HG03442 (cell line): ENCODE results near the gene VLDLR.
A peak's percentile ranks its signal among the peaks of the same experiment; 100 is the strongest.

ENCODE experiments used
- ATAC-seq: cut with Tn5 transposase; IDR thresholded peaks from one replicate; pipeline ENCODE4 v1.9.1; 2021; ENCODE audit warnings: mild to moderate bottlenecking, moderate library complexity; ENCODE audit not compliant: unreplicated experiment

Gene VLDLR

DNA sequence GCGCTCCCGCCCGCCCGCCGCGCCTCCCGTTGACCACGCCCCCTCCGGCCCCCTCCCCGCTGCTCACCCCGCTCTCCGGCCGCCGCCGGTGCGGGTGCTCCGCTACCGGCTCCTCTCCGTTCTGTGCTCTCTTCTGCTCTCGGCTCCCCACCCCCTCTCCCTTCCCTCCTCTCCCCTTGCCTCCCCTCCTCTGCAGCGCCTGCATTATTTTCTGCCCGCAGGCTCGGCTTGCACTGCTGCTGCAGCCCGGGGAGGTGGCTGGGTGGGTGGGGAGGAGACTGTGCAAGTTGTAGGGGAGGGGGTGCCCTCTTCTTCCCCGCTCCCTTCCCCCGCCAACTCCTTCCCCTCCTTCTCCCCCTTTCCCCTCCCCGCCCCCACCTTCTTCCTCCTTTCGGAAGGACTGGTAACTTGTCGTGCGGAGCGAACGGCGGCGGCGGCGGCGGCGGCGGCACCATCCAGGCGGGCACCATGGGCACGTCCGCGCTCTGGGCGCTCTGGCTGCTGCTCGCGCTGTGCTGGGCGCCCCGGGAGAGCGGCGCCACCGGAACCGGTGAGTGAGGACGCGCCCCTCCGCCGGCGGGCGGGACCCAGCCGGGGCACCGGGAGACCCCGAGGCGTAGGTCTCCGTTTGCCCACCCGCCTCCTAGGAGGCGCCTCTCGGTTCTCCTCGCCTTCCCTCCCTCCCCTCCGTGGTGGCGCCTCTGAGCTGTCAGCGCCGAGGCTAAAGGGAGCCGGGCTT is at the start of gene VLDLR:
Gene VLDLR (plus strand): TSS at position 66 of the 739 bp plus-strand sequence. CDS start 403 bp downstream, at position 469.
- ATAC-seq = peak; percentile 31

DNA sequence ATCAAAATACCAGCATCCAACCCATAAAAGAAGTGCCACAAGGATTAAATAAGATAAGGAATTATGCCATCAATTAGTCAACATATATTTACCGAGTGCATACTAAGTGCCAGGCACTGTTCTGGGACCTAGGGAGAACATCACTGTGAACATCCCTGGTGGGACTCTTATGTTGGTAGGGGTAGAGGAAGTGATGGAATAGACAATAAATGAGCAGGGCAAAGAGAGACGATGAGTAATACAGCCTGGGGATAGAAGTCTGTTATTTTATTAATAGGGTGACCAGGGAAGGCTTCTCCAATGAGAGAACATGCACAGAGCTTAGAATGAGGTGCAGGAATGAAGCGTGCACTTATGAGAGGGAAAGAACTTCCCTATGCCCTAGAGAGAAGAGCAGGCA is 47.4 kb upstream of the VLDLR start:
- ATAC-seq = no peak

DNA sequence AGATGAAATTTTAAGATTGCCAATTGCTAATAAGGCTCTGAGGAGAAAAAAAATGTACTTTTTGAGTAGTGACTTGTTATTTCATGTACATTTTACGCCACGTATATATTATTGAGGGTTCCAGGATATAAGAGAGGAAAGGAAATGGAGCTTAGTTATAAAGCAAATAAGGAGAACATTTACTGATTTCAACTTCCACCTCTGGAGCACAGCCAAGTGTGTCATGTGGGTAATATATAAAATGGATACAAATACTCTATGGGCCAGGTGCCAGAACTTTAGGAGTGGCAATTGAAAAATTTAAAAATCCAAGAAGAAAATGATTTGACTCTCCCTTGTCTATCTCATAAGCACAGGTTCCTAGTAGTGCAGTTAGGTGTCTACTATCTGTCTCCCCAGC is 45.0 kb upstream of the VLDLR start:
- no peak for ATAC-seq

DNA sequence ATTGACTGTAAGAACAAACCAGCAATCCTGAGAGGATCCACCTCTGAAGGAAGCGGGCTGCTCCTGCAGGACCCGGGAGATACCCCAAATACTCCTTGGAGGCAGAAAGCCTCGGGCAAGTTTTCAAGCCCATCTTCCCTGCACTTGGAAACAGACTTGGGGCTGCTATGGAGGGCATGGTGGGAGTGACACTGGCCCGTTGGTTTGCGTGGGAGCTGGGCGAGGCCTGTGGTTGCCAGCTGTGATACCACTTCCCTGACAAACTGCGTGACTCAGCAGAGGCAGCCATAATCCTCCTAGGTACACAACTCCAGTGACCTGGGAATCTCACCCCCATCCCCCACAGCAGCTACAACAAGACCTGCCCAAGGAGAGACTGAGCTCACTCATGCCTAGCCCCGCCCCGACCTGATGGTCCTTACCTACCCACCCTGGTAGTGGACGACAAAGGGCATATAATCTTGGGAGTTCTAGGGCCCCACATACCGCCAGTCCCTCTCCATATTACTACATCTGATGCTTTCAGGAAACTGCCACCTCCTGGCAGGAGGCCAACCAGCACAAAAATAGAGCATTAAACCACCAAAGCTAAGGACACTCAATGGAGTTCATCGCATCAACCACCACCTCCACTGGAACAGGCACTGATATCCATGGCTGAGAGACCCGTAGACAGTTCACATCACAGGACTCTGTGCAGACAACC is 38.1 kb upstream of the VLDLR start:
- no peak for ATAC-seq

DNA sequence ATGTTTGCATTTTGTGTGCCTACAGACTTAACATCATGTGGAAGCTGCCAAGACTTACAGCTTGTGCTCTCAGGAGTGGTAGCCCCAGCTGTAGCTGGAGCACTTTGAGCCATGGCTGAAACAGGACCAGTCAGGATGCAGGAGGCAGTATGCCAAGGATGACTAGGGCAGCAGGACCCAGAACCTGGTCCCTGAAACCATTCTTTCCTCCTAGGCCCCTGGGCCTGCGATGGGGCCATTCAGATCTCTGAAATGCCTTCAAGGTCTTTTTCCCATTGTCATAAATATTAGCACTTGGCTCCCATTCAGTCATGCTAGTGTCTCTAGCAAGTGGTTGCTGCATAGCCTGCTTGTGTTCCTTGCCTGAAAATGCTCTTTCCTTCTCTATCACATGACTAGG is 29.6 kb upstream of the VLDLR start:
- ATAC-seq = no peak

DNA sequence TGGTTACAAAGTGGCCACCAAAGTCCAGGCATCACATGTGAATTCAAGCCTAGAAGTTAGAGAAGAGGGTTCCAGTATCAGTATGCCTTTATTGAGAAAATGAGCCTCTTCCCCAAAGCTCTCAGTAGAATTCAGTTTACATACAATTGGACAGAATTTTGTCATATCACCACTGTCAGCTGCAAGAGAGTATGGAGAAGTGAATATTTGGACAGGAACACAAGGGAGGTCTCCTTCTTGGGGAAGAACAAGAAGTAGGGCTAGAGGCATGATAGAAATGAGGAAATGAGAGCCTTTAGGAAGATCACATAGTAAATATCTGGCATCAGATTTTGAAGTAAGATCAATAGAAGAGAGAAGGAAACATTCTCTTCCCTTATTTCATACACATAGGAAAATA is 27.8 kb upstream of the VLDLR start:
- no peak for ATAC-seq

DNA sequence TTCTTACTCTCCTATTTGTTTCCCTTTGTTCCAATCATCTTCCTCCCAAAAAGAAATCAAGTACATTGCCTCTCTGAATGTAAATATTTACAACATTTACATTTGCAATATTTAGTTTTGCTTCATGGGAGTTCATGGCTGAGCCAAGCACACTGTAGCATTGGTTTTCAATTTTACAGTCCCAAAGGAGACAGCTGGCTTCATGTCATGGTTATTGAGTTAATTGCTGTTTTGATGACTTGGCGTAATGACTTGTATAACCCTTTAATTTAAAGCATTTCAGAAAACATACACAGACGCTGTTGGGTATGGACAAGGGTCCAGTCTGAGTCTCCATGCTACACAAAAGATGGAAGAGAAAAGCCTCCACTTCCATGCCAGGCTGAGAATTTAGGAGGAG is 25.6 kb upstream of the VLDLR start:
- ATAC-seq = no peak

DNA sequence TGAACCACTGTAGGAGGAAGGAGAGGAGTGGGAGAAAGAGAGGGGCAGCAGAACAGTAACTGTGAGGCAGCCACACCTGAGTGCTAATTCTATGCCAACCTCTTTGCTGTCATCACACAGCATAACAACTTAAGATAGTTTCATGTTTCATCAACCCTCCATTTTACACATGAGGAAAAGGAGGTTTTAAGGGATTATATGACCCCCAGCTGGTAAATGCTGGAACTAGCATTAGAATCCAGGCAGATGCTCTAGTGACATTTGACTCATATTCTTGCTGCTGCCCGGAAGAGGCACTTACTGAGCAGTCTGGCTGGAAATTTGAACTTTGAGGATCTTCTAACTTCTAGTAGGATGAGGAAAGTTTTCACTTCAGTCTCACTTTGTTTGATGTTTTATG is 24.1 kb upstream of the VLDLR start:
- ATAC-seq = no peak

DNA sequence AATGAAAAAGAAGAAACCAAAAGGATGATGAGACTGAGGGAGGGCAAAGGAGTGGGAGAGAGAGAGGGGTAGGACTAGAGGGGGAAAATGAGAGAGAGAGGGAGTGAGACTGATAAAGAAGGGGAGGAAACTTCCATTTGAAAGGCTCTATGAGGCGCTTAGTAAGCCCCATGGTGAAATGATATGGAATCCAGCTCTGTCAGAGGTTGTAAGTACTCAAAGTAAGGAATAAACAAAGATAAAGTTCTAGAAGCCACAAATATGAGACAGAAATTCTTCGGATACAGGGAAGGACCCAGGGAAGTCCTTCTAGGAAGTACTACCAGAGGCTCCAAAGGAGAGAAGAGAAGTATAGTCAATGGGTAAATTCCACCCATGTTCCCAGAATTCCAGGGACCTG is 21.7 kb upstream of the VLDLR start:
- no peak for ATAC-seq

DNA sequence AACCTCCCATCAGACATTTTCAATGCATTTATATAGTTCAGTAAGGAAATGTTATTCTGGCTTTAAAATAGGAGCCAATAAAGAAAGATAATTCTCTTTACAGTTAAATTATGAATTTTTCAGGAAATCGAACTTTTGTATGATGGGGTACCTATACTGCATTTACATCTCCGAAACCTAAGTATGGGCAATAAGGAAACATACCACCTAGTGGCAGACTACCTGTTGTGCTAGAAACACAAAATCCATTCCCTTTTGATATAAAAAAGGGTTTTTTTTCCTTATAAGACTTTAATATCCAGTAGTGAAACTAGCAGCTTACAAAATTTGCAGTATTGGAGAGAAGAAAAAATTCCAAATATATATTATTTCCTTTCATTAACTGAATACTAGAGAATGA is 21.3 kb upstream of the VLDLR start:
- ATAC-seq = no peak

DNA sequence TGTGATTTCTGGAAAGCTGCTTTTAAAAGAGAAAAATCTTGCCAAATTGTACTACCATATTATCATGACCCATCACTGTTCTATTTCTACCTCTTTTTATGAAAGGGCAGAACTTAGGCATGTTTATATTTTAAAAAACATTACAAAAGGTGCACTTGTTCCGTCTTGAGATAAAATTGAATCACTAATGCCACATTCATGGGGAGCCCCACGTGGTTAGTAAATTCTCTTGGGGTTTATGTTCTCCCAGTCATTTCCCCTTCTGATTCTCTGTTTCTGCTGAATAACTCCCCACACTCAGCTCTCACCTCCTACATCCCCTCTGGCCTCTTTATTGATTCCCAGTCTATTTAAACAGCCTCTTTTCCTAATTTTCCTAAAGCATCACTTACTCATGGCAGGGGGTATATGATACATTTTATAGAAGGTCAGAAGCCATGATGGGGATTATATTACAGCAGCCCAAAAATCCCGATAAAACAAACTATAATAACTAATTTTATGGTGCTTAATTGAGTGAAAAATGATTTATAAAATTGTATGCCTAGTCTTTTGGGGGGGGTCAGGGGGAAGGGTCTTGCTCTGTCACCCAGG is 19.7 kb upstream of the VLDLR start:
- ATAC-seq = no peak

DNA sequence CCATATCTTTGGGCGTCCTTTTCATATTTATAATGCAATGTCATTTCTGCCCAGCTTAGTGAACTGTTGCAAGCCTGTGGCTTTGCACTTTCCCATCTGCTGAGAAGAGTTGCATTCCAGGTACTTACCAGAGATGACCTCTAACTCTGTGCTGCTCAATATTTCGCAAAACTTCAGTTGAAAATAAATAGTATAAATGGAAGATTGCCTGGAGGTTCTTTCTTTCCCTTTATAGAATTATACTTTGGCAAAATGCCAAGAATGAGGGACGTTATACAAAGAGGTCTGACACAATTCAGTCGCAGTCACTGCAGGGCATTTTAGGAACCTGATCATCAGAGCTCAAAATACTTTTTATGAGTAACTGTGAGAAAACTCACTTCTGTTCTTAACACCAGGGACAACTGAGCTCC is 18.9 kb upstream of the VLDLR start:
- peak; percentile 72 for ATAC-seq

DNA sequence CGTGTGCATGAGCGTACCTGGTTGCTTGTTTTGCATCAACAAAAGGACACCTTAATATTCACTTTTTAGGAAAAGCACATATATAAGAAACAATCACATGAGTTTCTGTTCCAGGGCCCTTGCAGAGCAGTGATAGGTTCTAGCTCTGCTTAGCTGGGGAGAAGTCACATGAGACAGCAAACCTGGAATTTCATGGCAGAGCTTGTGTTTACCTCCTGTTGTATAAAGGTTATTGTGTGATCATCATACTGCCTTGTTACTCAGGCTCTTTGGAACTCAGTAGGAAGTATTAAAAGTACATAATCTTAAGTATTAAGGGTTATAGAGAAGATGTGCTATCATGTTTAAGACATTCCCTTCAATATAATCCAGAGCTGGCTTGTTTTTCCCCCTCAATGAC is 18.0 kb upstream of the VLDLR start:
- ATAC-seq = no peak

DNA sequence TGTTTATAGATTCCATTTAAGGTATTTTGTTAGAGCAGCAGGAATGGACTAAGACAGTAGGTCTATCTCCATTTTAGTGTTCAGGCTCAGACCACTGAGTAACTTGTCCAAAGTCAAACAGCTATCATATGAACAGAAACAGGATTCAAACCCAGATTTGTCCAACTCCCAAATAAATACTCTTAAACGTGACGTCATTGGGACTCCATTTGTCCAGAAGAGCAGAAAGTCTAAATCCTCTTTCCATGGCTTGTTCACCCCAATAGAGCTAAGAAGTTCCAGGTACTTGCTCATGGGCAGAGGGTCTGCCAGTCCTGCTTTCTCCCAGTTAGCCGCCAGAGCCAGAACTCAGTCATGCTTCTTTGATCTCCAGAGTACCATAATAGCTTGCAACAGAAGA is 16.3 kb upstream of the VLDLR start:
- ATAC-seq = no peak

DNA sequence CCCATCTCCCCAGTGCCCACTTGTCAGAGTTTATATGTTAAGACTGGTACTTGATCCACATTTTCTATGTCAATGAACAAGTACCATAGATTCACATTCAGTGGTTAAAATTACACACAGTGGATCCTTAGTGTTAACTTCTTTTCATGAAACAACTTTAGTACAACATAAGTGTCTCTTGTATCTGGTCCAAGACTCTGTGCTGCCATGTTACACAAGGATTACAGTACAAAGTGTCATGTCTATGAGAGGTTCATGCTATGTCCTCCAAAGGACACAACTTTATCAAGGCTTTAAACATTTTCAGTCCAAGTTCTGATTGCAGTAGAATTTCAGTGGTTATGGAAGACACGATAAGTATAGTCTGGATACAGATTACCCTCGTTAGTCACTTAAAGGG is 13.3 kb upstream of the VLDLR start:
- no peak for ATAC-seq

DNA sequence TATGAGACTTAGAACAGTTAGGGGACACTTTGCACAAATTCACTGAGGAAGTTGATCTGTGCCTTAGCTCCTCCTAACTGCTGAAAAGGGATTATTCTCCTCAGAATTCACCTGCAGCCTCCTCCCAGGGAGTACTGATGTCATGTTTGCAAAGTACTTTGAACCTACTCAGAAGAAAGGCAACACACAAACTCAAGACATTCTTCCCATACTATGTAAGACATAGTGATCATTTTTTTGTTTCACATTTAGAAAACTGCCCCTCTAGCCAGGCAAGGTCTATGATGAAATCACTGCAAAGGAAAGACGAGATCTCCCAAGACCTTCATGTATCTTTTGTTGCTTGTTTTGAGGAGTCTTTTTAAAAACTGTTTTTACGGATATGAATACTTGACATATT is 10.6 kb upstream of the VLDLR start:
- no peak for ATAC-seq

DNA sequence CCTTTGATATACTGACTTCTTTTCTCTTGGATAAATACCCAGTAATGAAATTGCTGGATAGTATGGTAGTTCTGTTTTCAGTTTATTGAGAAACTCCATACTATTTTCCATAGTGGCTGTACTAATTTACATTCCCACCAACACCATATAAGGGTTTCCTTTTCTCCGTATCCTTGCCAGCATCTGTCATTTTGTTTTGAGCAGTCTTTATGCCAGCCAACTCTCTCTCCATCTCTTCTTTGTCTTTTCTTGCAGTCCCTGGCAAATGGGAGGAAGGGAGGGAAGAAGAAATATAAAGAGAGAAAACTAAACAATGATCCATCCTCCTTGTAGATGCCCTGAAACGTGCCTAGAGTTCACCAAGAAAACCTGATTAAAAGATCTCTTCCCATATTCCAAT is 9.6 kb upstream of the VLDLR start:
- no peak for ATAC-seq

DNA sequence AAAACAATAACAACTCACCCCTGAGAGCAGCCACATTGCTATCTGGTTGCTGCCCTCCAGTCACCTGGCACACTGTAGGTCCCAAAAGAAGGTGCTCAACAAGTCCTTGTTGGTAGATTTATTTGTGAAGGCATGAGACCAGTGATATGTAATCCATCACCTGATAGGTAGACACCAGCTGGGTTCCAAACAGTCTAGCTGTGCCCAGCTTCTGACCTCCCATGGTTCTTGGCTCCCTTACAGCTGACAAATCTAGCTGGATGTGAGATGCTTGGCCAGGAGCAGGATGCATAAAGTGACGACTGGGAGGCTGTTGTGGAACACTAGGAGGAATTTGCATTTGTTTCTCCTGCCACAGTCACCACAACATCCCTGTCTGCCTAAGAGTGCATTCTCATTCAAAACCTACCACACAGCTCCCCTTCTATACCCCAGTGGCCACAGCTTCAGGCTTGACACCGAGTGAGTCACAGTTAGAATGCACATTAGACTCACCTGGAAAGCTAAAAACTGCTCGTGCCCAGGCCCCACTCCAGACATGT is 7.8 kb upstream of the VLDLR start:
- no peak for ATAC-seq

DNA sequence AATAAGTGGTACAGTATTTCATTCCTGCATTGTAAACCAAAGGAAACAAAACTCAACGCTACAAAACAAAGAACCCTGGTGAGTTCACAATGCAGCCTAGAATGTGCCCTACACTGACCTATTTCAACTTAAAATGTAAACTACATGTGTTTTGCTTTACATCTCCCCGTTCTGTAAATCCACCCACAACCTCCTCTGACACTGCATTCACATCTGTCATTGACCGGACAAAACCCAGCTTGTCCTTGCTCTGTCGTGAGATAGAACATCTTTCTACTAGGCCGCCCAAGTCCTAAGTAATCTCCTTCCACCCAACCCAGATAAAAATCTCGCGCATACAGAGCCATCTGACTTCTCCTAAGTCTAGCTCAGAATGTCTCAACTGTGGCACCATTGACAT is 6.1 kb upstream of the VLDLR start:
- no peak for ATAC-seq

DNA sequence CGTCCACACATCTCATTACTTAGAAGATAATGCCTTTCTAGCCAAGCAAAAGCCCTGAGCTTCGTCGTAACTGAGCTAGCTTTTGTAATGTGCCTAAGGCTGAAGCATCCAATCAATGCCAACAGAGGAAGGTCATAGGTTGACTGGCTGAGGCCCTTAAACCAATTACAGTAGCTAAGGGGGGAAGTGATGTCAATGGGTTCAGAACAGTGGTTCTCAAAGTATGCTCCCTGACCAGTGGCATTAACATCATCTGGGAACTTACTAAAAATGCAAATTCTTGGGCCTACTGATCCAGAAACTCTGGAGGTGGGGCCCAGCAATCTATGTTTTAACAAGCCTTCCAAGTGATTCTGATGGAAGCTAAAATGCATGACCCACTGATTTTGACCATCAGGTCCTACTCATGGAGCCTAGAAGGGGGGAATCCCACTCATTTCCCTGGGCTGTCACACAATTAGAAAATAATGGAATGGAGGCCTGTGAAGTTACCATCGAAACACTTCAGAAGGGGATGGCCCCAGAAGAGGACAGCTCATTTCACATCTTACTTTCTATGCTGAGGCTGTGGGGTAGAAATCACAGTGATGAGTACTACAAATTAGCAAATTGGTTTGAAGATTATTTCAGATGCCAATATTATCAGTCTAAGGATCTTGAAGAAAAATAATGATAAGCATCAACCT is 4.8 kb upstream of the VLDLR start:
- ATAC-seq = peak; percentile 48

DNA sequence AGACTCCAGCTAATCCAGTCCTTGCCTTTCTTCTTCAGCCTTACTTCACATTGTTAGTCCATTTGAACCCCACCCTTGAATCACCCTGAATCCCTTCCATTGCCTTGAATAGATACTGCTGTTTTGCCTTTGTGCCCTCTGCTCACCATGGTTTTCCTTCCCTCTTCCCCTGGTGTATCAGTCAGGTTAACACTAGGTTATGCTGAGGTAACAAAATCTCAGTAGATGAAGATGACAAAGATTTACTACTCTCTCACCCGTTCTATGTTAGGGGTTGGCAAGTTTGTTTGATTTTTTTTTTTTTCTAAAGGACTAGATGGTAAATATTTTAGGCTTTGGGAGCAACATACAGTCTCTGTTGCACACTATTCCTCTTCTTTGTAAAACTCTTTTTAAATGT is 3.3 kb upstream of the VLDLR start:
- no peak for ATAC-seq
